Stimulated activated naive CD8-positive, alpha-beta T cell treated with anti-CD3 and anti-CD28 coated beads, Interleukin-15, amount 100 ng/mL, for 72 hours (primary cell): ENCODE data around the gene RPSA.

ENCODE experiments used
- ATAC-seq: fragments of 150-1000 bp; cut with Tn5 transposase; 2 replicates; pipeline ENCODE4 v1.10.0; 2021; ENCODE audit warnings: mild to moderate bottlenecking, moderate library complexity
- DNase-seq, 2 donors: peaks; one replicate each; pipeline ENCODE4 v3.0.0; 2021 to 2022
- H3K27ac Mint-ChIP-seq, 2 donors: one replicate each; pipeline ENCODE4 v1.8.0; 2022; ENCODE audit warnings: mild to moderate bottlenecking in 2 of 2, mixed read lengths in 2 of 2, moderate library complexity in 2 of 2
- H3K27me3 Mint-ChIP-seq: one replicate; pipeline ENCODE4 v1.8.0; 2022; ENCODE audit warnings: mixed read lengths
- H3K4me1 Mint-ChIP-seq: one replicate; pipeline ENCODE4 v1.8.0; 2022; ENCODE audit warnings: mild to moderate bottlenecking, mixed read lengths
- H3K4me3 Mint-ChIP-seq, 2 donors: one replicate each; pipeline ENCODE4 v1.8.0; 2022; ENCODE audit warnings: mild to moderate bottlenecking in 2 of 2, mixed read lengths in 2 of 2, moderate library complexity in 1 of 2
- H3K9me3 Mint-ChIP-seq, 2 donors: one replicate each; pipeline ENCODE4 v1.8.0; 2022; ENCODE audit warnings: mixed read lengths in 2 of 2

RPSA gene

DNA sequence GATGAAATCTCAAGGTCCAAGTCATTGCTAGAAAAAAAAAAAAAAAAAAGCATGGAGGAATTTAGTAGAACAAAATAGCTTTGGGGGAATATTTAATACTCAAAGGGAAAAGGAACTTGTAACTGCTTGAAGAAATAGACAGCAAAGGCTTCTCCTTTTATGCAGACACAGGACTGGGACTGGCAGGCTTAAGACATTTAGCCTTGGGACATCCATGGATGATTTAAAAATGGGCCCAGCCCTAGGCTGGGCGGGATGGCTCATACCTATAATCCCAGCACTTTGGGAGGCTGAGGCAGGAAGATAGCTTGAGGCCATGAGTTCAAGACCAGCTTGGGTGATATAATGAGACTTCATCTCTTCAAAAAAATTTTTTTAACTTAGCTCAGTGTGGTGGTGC is 19.8 kb downstream of the RPSA start:
- H3K4me3 Mint-ChIP-seq, result no peak overlapping the region
- H3K27me3 Mint-ChIP-seq, result peaks cover 19% of the 10 kb centered on the region
- no peak for DNase-seq
- no peak for ATAC-seq
- H3K4me1 Mint-ChIP-seq, result no peaks in the 10 kb centered on the region
- no peaks in the 10 kb centered on the region for H3K9me3 Mint-ChIP-seq
- no peak overlapping the region for H3K27ac Mint-ChIP-seq

DNA sequence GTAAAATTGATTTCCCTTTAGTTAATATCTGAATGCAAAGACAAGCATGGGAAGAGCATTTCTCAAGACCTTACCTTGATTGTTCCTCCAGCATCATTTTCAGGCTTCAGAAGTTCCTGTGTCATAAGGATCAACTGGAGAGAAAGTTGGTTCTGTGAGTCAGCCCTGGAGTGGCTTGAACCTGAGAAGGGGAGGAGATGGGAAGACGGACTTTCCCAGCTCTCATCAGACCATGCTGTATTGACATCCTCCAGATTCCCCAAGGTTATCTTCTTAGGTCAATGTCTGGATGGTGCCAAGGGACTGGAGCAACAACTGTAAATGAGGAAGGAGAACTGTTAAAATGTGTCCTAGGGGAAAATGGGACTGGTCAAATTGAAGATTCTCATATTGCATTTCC is 21.0 kb downstream of the RPSA start:
- Mint-ChIP-seq H3K4me3 (no peak overlapping the region), H3K9me3 (no peaks in the 10 kb centered on the region), H3K4me1 (no peaks in the 10 kb centered on the region), H3K27ac (no peak overlapping the region), H3K27me3 (peaks cover 19% of the 10 kb centered on the region)
- ATAC-seq, result no peak
- no peak for DNase-seq

DNA sequence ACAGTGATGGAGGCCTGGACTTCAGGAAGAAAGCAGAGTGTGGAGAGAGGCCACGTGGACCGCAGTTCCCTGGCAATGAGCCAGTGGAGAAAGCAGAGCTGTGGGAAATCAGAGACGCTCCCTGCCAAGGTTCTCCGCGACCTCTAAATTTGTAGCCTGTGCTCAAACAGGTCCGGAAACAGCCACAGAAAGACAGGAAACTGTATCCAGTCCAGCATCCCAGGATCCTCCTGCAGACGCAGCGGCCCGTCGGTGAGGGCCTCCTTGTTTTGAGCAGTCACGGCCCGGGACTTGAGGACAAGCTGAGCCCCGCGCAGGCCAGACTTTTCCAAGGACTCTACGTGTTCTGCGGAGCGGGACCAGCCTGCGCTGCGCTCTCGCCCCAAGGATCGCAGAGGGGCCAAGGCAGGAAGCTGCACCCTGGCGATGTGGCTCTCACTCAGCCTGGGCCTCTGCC is 22.3 kb downstream of the RPSA start:
- Mint-ChIP-seq H3K4me1 (no peaks in the 10 kb centered on the region), H3K27me3 (peaks cover 19% of the 10 kb centered on the region), H3K27ac (no peak overlapping the region), H3K9me3 (no peaks in the 10 kb centered on the region), H3K4me3 (no peak overlapping the region)
- DNase-seq (no peak), ATAC-seq (no peak)

DNA sequence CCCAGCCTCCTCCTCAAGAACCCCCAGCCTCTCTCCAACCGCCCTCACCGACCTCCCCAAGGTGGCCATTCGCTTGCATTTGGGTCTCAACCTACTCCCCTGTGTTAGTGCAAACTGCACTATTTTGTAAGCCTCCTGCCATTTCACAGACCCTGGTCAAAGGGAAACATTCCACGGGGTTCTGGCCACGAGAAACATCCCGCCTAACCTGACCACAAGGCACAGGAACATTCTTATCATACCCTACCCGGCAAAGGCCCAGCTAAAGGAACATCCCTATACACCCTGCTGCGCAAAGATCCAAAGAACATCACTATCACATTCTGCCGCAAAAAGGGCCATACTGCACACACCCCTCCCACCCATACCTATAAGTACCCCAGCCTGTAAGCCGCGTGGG is 22.9 kb downstream of the RPSA start:
- H3K27me3 Mint-ChIP-seq, result peaks cover 19% of the 10 kb centered on the region
- no peak overlapping the region for H3K27ac Mint-ChIP-seq
- no peaks in the 10 kb centered on the region for H3K9me3 Mint-ChIP-seq
- ATAC-seq, result no peak
- no peak overlapping the region for H3K4me3 Mint-ChIP-seq
- no peak for DNase-seq
- H3K4me1 Mint-ChIP-seq, result no peaks in the 10 kb centered on the region

DNA sequence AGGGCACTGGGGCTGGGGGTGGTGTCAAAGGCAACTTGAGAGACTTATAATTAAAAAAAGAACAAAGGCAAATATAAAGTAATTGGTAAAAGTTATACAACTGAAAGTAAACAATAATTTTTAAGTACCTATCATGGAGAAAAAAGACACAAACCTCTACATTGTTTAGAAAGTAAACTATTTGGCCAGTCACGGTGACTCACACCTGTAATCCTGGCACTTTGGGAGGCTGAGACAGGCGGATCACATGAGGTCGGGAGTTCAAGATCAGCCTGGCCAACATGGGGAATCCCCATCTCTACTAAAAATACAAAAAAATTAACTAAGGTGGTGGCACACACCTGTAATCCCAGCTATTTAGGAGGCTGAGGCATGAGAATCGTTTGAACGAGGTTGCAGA is 25.8 kb downstream of the RPSA start:
- no peak overlapping the region for H3K27ac Mint-ChIP-seq
- no peaks in the 10 kb centered on the region for H3K9me3 Mint-ChIP-seq
- DNase-seq, result no peak
- H3K27me3 Mint-ChIP-seq, result peaks cover 19% of the 10 kb centered on the region
- peaks cover 6% of the 10 kb centered on the region for H3K4me1 Mint-ChIP-seq
- H3K4me3 Mint-ChIP-seq, result no peak overlapping the region
- ATAC-seq, result no peak

DNA sequence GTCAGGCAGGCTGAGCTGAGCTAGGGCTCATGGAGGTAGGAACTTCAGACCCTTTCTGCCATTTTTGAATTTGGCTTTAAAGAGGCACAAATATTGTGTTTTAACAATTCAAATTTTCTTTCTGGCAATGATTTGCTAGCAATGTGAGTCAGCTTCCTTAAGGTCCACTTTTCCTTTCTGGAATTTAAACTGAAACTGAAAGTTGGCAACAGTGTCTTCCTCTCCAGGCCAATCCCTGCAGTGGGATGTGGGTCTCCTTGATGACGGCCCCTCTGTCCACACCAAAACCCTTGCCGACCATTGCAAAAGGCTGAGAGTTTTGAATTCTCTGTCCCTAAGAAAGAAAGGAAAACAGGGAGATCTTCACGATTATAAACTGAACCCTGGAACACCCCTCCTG is 27.1 kb downstream of the RPSA start:
- peaks cover 6% of the 10 kb centered on the region for H3K4me1 Mint-ChIP-seq
- no peak overlapping the region for H3K27ac Mint-ChIP-seq
- H3K4me3 Mint-ChIP-seq, result no peak overlapping the region
- no peak for DNase-seq
- no peak for ATAC-seq
- H3K9me3 Mint-ChIP-seq, result no peaks in the 10 kb centered on the region
- peaks cover 19% of the 10 kb centered on the region for H3K27me3 Mint-ChIP-seq

DNA sequence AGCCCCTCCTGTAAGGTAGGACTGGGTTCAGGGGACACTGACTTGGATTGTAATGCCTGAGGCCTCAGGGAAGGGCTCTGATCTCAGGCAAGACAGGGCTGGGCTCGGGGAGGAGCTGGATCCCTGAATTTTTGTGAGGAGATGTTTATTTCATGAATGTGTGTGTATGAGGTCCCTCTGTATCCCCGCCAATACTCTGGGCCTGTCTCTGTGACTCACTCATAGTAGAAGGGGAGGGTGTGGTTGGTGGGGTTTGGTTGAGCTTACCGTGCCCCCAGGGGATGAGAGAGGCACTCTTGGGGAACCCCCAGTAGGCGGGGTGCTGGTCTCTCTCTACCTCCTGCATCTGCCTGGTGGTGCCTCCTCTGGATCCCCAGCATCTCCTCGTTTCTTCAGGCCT is 28.1 kb downstream of the RPSA start:
- ATAC-seq (peak; percentile 89), DNase-seq (peak in 1 of 2 donors; percentile 20)
- Mint-ChIP-seq H3K4me3 (no peak overlapping the region), H3K9me3 (no peaks in the 10 kb centered on the region), H3K27ac (peak overlapping the region in 1 of 2 donors; percentile 83), H3K27me3 (peaks cover 15% of the 10 kb centered on the region), H3K4me1 (peaks cover 6% of the 10 kb centered on the region)

DNA sequence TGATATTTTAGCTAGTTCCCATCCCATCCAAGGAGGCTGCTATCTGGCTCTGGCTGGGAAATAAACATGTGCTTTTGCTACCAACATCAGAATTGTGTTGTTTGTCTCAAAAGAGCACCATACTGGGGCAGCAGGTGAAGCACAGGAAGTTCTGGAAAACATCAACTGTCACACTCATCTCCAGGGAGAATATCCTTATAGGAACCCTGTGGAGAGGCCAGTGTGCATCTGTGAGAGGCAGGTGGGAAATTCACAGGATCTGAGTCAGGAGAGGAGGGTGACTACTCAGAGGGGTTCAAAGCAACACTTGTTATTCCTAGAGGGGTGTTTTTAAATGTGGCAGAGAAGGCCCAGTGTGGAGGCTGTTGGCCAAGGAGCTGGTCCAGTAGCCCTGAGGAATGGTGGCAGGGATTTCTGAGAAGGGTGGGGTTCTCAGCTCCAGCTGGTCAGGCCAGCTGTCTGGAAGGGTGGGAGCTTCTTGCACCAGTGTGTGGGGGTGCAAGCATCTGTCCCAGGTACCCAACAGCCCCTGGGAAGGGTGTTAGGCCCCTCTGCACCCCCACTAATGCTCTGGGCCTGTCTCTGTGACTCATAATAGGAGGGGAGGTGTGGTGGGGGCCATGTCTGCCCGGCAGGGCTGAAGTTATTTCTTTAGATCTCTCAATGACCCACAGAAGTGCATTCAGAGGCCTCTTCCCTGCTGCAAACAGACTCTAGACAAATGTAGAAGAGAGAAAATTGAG is 28.7 kb downstream of the RPSA start:
- Mint-ChIP-seq H3K4me3 (no peak overlapping the region), H3K9me3 (no peaks in the 10 kb centered on the region)
- DNase-seq, result no peak

DNA sequence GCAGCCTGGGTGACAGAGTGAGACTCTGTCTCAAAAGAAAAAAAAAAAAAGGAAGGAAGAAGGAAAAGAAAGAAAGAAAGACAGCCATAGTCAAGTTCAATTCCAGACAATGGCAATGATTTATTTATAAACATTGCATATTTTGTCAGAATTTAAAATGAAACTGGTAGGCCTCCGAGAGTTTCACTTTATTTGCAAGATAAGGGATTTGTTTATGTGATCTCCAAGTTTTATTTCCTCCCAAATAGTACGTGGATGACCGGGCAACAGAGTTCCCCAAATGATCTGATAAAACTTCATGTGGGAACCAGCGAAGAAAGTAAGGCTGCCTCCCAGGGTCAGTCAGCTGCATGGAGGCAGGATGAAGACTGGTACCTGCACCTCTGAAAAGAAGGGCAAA is 32.4 kb downstream of the RPSA start:
- H3K4me1 Mint-ChIP-seq, result peaks cover 6% of the 10 kb centered on the region
- no peak overlapping the region for H3K4me3 Mint-ChIP-seq
- no peak overlapping the region for H3K27ac Mint-ChIP-seq
- no peaks in the 10 kb centered on the region for H3K9me3 Mint-ChIP-seq
- no peak for DNase-seq
- H3K27me3 Mint-ChIP-seq, result no peaks in the 10 kb centered on the region
- no peak for ATAC-seq

More for the DNA sequence above, 28.7 kb downstream of the RPSA start:
- H3K4me1 Mint-ChIP-seq, result peaks cover 6% of the 10 kb centered on the region
- peak; percentile 11 for ATAC-seq
- peak overlapping the region in 1 of 2 donors; percentile 55 for H3K27ac Mint-ChIP-seq
- H3K27me3 Mint-ChIP-seq, result peaks cover 9% of the 10 kb centered on the region

DNA sequence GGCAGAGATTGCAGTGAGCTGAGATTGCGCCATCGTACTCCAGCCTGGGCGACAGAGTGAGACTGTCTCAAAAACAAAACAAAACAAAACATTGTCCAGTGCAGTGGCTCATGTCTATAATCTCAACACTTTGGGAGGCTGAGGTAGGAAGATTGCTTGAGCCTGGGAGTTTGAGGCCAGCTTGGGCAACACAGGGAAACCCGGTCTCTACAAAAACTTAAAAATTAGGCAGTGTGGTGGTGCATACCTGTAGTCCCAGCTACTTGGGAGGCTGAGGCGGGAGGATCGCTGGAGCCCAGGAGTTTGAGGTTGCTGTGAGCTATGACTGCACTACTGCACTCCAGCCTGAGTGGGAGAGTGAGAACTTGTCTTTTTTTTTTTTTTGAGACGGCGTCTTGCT is 33.8 kb downstream of the RPSA start:
- no peaks in the 10 kb centered on the region for H3K9me3 Mint-ChIP-seq
- DNase-seq, result no peak
- H3K4me3 Mint-ChIP-seq, result no peak overlapping the region
- H3K27ac Mint-ChIP-seq, result no peak overlapping the region
- no peaks in the 10 kb centered on the region for H3K27me3 Mint-ChIP-seq
- ATAC-seq, result no peak
- peaks cover under 1% of the 10 kb centered on the region for H3K4me1 Mint-ChIP-seq

DNA sequence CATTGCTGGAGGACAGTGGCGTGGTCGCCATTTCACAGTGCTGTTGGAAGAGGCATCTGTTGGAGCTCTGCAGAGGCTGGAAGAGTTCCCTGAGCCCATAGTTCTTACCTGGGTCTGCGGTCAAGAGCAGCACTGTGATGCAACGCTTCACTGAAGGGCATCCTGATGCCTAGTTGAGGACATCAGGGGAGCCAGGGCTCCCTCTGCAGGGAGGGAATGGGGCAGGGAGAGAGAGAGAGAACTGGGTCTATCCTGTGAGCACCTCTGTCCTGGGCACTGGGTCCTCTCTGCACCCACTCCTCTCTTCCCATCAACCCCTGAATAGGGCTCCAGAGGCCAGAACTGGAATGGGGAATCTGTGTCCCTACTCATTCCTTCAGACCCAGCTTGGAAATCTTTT is 37.0 kb downstream of the RPSA start:
- Mint-ChIP-seq H3K4me3 (no peak overlapping the region), H3K9me3 (no peaks in the 10 kb centered on the region), H3K4me1 (no peaks in the 10 kb centered on the region), H3K27me3 (no peaks in the 10 kb centered on the region), H3K27ac (no peak overlapping the region)
- ATAC-seq, result no peak
- DNase-seq, result no peak

DNA sequence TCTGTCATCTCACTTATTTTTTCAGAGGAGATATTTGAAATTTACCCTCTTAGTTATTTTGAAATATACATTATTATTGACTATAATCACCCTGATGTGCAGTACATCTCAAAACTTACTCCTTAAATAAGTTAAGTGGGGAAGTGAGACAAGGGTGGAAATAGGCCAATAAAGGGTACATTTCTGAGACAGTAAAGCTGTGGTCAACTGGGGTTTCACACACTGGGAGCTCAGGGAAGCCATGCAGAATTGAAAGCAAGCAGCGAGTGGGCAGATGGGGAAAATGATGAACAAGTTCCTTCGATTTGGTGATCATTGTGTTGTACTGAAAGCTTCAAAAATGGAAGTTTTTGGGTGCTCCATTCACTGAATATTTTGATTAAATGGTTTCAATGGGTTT is 39.4 kb downstream of the RPSA start:
- no peak for DNase-seq
- Mint-ChIP-seq H3K27me3 (no peaks in the 10 kb centered on the region), H3K27ac (no peak overlapping the region), H3K9me3 (no peaks in the 10 kb centered on the region), H3K4me1 (no peaks in the 10 kb centered on the region), H3K4me3 (no peak overlapping the region)
- no peak for ATAC-seq

DNA sequence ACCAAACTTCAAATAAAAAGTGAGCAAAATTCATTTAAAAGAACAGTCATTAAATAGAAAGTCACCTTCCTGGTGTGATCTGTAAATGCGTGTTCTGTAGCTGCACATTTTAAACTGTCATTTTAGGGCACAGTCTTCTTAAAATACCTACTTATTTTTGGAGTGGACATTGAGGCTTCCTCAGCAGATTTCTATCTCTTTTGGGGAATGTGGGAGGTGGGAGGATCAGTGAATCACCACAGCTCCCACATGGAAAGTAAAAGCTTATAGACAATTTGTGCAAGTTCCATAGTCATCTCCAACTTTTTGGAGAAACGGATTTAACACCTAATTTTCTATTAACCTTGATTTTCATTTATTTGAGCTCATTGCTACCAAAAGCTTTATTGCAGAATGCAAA is 39.9 kb downstream of the RPSA start:
- Mint-ChIP-seq H3K9me3 (no peaks in the 10 kb centered on the region), H3K27me3 (no peaks in the 10 kb centered on the region), H3K27ac (no peak overlapping the region), H3K4me3 (no peak overlapping the region), H3K4me1 (no peaks in the 10 kb centered on the region)
- ATAC-seq (no peak), DNase-seq (no peak)

DNA sequence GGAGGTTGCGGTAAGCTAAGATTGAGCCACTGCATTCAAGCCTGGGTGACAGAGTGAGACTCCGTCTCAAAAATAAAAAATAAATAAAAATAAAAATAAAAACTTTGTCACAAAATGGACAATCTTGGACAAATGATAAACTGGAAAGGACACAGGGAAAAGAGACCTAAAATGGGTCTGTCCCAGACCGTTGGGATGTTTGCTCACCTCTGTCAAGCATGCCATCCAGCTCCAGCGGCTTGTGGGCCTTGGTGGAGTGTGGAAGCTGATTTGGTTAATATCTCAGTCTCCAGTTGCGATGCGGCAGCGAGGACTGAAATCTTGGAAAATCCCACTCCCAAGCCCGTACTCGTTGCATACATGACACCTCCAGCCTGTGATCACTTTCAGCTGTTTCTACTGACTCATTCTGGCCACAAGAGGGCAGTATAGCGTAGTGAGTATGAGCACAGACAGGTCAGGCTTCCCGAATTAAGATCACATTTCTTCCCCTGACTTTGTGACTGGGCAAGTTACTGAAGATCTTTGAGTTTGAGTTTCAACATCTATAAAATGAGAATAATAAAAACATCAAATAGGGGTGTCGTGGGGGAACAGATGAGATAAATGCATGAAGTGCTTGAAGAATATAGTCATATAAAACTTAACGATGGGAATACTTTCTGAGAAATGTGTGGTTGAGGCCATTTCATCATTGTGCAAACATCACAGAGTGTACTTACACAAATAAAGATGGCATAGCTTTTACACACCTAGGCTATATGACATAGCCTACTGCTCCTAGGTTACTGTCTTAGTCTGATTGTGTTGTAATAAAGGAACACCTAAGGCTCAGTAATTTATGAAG is 41.3 kb downstream of the RPSA start:
- Mint-ChIP-seq H3K4me3 (no peak overlapping the region), H3K27me3 (no peaks in the 10 kb centered on the region), H3K27ac (no peak overlapping the region), H3K4me1 (no peaks in the 10 kb centered on the region), H3K9me3 (no peaks in the 10 kb centered on the region)
- DNase-seq (peak; percentile 47 to 62), ATAC-seq (peak; percentile 78)

DNA sequence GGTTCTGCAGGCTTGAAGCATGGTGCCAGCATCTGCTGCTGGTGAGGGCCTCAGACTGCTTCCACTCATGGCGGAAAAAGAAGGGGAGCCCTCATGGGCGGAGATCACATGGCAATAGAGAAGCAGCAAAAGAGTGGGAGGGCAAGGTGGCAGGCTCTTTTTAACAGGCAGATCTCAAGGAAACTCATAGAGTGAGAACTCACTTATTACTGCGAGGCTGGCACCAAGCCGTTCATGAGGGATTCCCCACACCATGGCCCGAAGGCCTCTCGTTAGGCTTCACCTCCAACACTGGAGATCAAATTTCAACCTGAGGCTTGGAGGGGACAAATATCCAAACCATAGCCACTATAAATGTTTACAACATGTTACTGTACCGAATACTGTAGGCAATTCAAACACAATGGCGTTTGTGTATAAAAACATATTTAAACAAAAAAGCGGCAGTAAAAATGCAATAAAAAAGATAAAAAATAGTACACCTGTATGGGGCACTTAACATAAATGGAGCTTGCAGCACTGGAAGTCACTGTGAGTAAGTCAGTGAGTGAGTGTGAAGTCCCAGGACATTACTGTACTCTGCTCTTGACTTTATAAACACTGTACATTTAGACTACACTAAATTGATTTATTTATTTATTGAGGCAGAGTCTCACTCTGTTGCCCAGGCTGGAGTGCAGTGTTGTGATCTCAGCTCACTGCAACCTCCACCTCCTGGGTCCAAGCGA is 42.1 kb downstream of the RPSA start:
- DNase-seq, result no peak
- Mint-ChIP-seq H3K4me1 (no peaks in the 10 kb centered on the region), H3K27me3 (no peaks in the 10 kb centered on the region), H3K9me3 (no peaks in the 10 kb centered on the region), H3K4me3 (no peak overlapping the region), H3K27ac (no peak overlapping the region)
- no peak for ATAC-seq

DNA sequence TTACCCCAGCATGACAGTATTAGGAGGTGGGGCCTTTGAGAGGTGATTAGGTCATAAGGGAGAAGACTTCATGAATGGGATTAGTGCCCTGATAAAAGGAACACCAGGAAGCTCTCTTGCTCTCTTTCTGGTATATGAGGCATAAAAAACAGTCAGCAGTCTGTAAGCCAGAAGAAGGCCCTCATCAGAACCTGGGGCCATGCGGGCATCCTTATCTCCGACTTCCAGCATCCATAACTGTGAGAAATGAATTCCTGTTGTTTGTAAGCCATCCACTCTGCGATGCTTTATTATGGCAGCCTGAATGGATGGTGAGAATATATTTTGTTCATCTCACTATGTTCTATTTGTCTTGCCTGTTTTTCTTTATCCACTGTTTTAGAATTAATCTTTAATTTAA is 43.3 kb downstream of the RPSA start:
- Mint-ChIP-seq H3K4me1 (no peaks in the 10 kb centered on the region), H3K27me3 (no peaks in the 10 kb centered on the region), H3K4me3 (no peak overlapping the region), H3K9me3 (no peaks in the 10 kb centered on the region), H3K27ac (no peak overlapping the region)
- ATAC-seq (no peak), DNase-seq (no peak)
